Caco-2 (cell line): ENCODE data around the gene IGSF9B. TPM values are rescaled to one million over a fixed set of nuclear protein-coding genes. Genes with fewer than 3 reads are reported as not detected.
A peak's percentile ranks its signal among the peaks of the same experiment; 100 is the strongest.

ENCODE experiments used
- BruUV-seq: library from RNA; stranded (reverse); fragments of 400-500 nt; replicated peaks from 2 replicates; lab custom pipeline; 2021; lab: Mats Ljungman, UMichigan
- CTCF ChIA-PET: fragments of 300-600 bp; sonication (Branson Sonifier 250); formaldehyde crosslinking; loops from one replicate; lab custom pipeline; 2022; ENCODE audit warnings: antibody characterized with exemption; lab: Charles Lee
- POLR2A ChIA-PET: fragments of 300-600 bp; sonication (Branson Sonifier 250); formaldehyde crosslinking; loops from one replicate; lab custom pipeline; 2022; ENCODE audit warnings: antibody characterized with exemption; lab: Charles Lee
- DNase-seq, 2 experiments: peaks; one replicate each; pipeline versions ENCODE4 v3.0.0 to v3.0.0-alpha.2; 2020 to 2022
- H3K27me3 ChIP-seq: replicated peaks from 2 replicates; pipeline ENCODE4 v1.6.0; 2011; ENCODE audit warnings: low read length; ENCODE audit not compliant: control insufficient read depth, insufficient read depth
- H3K36me3 ChIP-seq: 2 replicates; pipeline ENCODE4 v1.5.1; 2011; ENCODE audit warnings: low read length; ENCODE audit not compliant: control insufficient read depth, insufficient read depth
- H3K4me1 ChIP-seq: fragments of 250-450 bp; sonication (Bioruptor Pico); 2 replicates; pipeline ENCODE4 v1.5.1; 2020; ENCODE audit warnings: mild to moderate bottlenecking
- H3K4me3 ChIP-seq: 2 replicates; pipeline ENCODE4 v1.5.1; 2011; ENCODE audit warnings: low read depth, mild to moderate bottlenecking, control low read depth, low read length
- H3K9me3 ChIP-seq: fragments of 250-450 bp; sonication (Bioruptor Pico); 2 replicates; pipeline ENCODE4 v1.5.1; 2020; ENCODE audit warnings: mild to moderate bottlenecking, moderate library complexity
- H3K27ac Mint-ChIP-seq: one replicate; pipeline ENCODE4 v1.8.0; 2022; ENCODE audit warnings: mixed read lengths; ENCODE audit not compliant: unreplicated experiment
- H3K27me3 Mint-ChIP-seq: one replicate; pipeline ENCODE4 v1.8.0; 2022; ENCODE audit warnings: mixed read lengths; ENCODE audit not compliant: insufficient read depth, unreplicated experiment
- H3K36me3 Mint-ChIP-seq: one replicate; pipeline ENCODE4 v1.8.0; 2022; ENCODE audit warnings: mild to moderate bottlenecking, mixed read lengths; ENCODE audit not compliant: insufficient read depth, unreplicated experiment
- H3K4me1 Mint-ChIP-seq: one replicate; pipeline ENCODE4 v1.8.0; 2022; ENCODE audit warnings: low read depth, mixed read lengths; ENCODE audit not compliant: unreplicated experiment
- H3K4me3 Mint-ChIP-seq: one replicate; pipeline ENCODE4 v1.8.0; 2022; ENCODE audit warnings: mild to moderate bottlenecking, moderate library complexity, mixed read lengths; ENCODE audit not compliant: unreplicated experiment
- H3K9me3 Mint-ChIP-seq: one replicate; pipeline ENCODE4 v1.8.0; 2022; ENCODE audit warnings: mixed read lengths; ENCODE audit not compliant: unreplicated experiment
- CTCF ChIP-seq, 2 experiments: fragments of 200-600 bp in 1 of 2; IDR thresholded peaks; 1 replicate in 1 of 2; 2 replicates in 1 of 2; pipeline versions ENCODE4 v1.5.1 to v1.8.0; 2011 to 2022; ENCODE audit warnings: antibody characterized with exemption in 1 of 2, control low read depth in 1 of 2, inconsistent platforms in 1 of 2, low read depth in 1 of 2, low read length in 1 of 2, mild to moderate bottlenecking in 1 of 2, moderate library complexity in 1 of 2; ENCODE audit not compliant: insufficient read depth in 1 of 2, severe bottlenecking in 1 of 2, unreplicated experiment in 1 of 2
- intact Hi-C: fragments of 100-400 bp; cut with micrococcal nuclease; formaldehyde crosslinking; loops from one replicate; pipeline ENCODE4 v1.10.0; 2022; ENCODE audit not compliant: unreplicated experiment
- total RNA-seq: library from RNA; stranded (reverse); gene quantifications from 2 replicates; pipeline ENCODE4 v1.2.3, GENCODE V29; 2022

IGSF9B gene
- total RNA-seq, 1 experiment from 2014 or later = 4.2 TPM

- Mint-ChIP-seq H3K4me1 (no peaks in the 10 kb centered on the region), H3K9me3 (no peaks in the 10 kb centered on the region), H3K36me3 (no peaks in the 10 kb centered on the region), H3K4me3 (no peak overlapping the region), H3K27me3 (no peaks in the 10 kb centered on the region), H3K27ac (no peak overlapping the region)
- intact Hi-C loops = no loop called here
- ChIA-PET POLR2A (no interaction called here), CTCF (no interaction called here)
- no peaks in the 10 kb centered on the region for H3K36me3 ChIP-seq
- no peak for TF ChIP-seq CTCF (IDR thresholded peaks at IDR 0.05; ENCODE audit: insufficient read depth in 1 of 2, low read depth in 1 of 2, low read length in 1 of 2, severe bottlenecking in 1 of 2, unreplicated experiment in 1 of 2)
- no peaks in the 10 kb centered on the region for H3K4me1 ChIP-seq
- H3K27me3 ChIP-seq = no peaks in the 10 kb centered on the region
- DNase-seq = peak in 1 of 2 experiments; percentile 34
- BruUV-seq = no TSS peak
- H3K9me3 ChIP-seq = no peaks in the 10 kb centered on the region
- H3K4me3 ChIP-seq = no peak overlapping the region
Observed at GRCh38 chr11:133903875-133904817, 52.6 kb downstream of the IGSF9B start.

GRCh38 chr11:133903056-133903455 lies 53.7 kb downstream of the IGSF9B start:
- Mint-ChIP-seq H3K9me3 (no peaks in the 10 kb centered on the region), H3K36me3 (no peaks in the 10 kb centered on the region), H3K27ac (no peak overlapping the region), H3K4me1 (no peaks in the 10 kb centered on the region), H3K4me3 (no peak overlapping the region), H3K27me3 (peaks cover 2% of the 10 kb centered on the region)
- intact Hi-C loops = no loop called here
- H3K4me1 ChIP-seq = no peaks in the 10 kb centered on the region
- CTCF ChIA-PET = no interaction called here
- H3K36me3 ChIP-seq = no peaks in the 10 kb centered on the region
- no peak for TF ChIP-seq CTCF (IDR thresholded peaks at IDR 0.05; ENCODE audit: insufficient read depth in 1 of 2, low read depth in 1 of 2, low read length in 1 of 2, severe bottlenecking in 1 of 2, unreplicated experiment in 1 of 2)
- no peak for DNase-seq
- no TSS peak for BruUV-seq
- H3K9me3 ChIP-seq = no peaks in the 10 kb centered on the region
- no peaks in the 10 kb centered on the region for H3K27me3 ChIP-seq
- POLR2A ChIA-PET = no interaction called here
- no peak overlapping the region for H3K4me3 ChIP-seq

GRCh38 chr11:133902506-133902905 lies 54.3 kb downstream of the IGSF9B start:
- BruUV-seq = no TSS peak
- intact Hi-C loops = no loop called here
- Mint-ChIP-seq H3K4me3 (no peak overlapping the region), H3K4me1 (no peaks in the 10 kb centered on the region), H3K36me3 (no peaks in the 10 kb centered on the region), H3K27ac (no peak overlapping the region), H3K27me3 (peaks cover 2% of the 10 kb centered on the region), H3K9me3 (no peaks in the 10 kb centered on the region)
- H3K27me3 ChIP-seq = no peaks in the 10 kb centered on the region
- ChIA-PET POLR2A (no interaction called here), CTCF (no interaction called here)
- no peaks in the 10 kb centered on the region for H3K4me1 ChIP-seq
- no peaks in the 10 kb centered on the region for H3K9me3 ChIP-seq
- no peak overlapping the region for H3K4me3 ChIP-seq
- no peak for DNase-seq
- no peaks in the 10 kb centered on the region for H3K36me3 ChIP-seq
- no peak for TF ChIP-seq CTCF (IDR thresholded peaks at IDR 0.05; ENCODE audit: insufficient read depth in 1 of 2, low read depth in 1 of 2, low read length in 1 of 2, severe bottlenecking in 1 of 2, unreplicated experiment in 1 of 2)
